ENCODE measurements around the gene VAV3.

- TF ChIP-seq, protein P1, sequence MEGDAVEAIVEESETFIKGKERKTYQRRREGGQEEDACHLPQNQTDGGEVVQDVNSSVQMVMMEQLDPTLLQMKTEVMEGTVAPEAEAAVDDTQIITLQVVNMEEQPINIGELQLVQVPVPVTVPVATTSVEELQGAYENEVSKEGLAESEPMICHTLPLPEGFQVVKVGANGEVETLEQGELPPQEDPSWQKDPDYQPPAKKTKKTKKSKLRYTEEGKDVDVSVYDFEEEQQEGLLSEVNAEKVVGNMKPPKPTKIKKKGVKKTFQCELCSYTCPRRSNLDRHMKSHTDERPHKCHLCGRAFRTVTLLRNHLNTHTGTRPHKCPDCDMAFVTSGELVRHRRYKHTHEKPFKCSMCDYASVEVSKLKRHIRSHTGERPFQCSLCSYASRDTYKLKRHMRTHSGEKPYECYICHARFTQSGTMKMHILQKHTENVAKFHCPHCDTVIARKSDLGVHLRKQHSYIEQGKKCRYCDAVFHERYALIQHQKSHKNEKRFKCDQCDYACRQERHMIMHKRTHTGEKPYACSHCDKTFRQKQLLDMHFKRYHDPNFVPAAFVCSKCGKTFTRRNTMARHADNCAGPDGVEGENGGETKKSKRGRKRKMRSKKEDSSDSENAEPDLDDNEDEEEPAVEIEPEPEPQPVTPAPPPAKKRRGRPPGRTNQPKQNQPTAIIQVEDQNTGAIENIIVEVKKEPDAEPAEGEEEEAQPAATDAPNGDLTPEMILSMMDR (IDR thresholded peaks at IDR 0.05): no peak
- no peak for TF ChIP-seq POLR2A (IDR thresholded peaks at IDR 0.05)
- TF ChIP-seq EP300 (IDR thresholded peaks at IDR 0.05): no peak
- TF ChIP-seq POLR2AphosphoS5 (IDR thresholded peaks at IDR 0.05): no peak
Measured at GRCh38 chr1:107653765-107654164, 311.2 kb downstream of the VAV3 start.
